ENCODE data around the gene GJC2.

GRCh38 chr1:228168563-228169270 lies 19.0 kb downstream of the GJC2 start:
- TF ChIP-seq CTCF (conservative IDR thresholded peaks at IDR 0.05; ENCODE audit: low read depth, low read length) (no peak), EZH2 (IDR thresholded peaks at IDR 0.05; ENCODE audit: low read length, unreplicated experiment) (no peak)
